Urothelium cell line (cell line): ENCODE data around the gene RBSN.
"Not testable (repeated sequence)": the region's sequence is repeated elsewhere in the genome, so short reads cannot be mapped to it uniquely, and the experiment has no call there.

Experiments
- DNase-seq: peaks from one replicate; pipeline ENCODE4 v3.0.0; 2011; ENCODE audit warnings: low spot score, mixed read lengths
- FAIRE-seq: peaks from 2 replicates; lab custom pipeline; 2011; peaks lifted over from hg19 to GRCh38; lab: Jason Lieb, UNC

The RBSN gene

DNA sequence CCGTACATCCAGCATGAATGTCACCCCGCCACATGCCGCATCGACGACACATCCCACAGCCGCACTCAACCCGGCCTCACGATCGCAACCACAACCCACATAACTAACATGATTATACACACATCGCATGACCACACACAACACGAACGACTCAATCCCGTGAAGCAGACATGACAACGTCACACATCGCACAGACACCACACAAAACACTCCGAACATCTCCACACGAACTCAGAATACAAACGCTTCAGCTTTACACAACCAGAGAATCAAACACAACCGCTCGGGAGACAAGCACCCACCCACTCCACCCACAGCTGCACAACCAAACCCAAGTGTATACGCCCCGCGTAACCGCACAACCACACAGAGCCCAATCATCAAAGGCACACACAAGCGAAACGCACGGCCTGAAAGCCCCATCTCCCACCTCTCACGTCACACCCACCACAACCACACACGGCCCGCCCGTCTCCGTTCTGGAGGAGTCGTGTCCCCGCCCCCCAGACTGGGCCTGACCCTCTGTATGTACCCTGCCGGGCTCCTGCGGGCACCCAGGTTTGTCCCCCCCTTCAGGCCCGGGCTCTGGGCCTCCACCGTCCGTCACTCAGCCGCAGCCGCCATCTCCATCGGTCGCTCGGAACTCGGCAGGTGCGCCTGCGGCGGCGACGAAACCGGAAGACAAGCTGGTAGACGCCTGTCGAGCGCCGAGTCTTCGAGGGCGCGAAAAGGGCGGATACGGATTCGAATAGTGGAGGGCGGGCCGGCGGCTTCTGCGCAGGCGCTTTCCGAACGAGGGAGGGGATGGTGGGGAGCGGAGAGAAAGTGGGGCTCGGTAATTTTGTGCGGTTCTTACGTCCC is at the start of gene RBSN:
Gene RBSN (minus strand): TSS at position 646 of the 861 bp plus-strand sequence. CDS start 3,028 bp downstream, outside the sequence.
- DNase-seq (peak; percentile 96), FAIRE-seq (no peak)

- FAIRE-seq (no peak), DNase-seq (peak; percentile 41)
Observed at GRCh38 chr3:15148614-15149013, 49.7 kb upstream of the RBSN start.

DNA sequence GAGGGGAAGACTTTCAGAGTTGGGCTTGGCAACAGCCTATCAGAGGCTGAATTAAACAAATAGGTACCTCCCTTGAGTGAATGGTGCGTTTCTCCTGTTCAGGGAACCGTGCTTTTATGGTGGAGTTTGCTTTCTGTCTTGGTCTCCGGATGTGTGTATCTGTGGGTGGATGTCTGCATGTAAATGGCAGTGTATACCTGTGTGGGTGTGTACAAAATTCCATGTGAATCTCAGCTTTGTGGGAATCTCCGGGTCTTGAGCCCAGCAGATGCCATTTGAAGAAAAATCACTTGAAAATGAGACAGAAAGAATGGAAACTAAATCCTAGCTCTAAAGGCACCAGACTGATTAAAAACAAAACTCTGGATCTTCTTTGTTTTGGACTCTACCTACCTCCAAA is 37.9 kb upstream of the RBSN start:
- not testable (repeated sequence) for FAIRE-seq, DNase-seq

- not testable (repeated sequence) for DNase-seq, FAIRE-seq
Observed at GRCh38 chr3:15134968-15135367, 36.0 kb upstream of the RBSN start.

GRCh38 chr3:15128403-15128802 is 29.5 kb upstream of the RBSN start:
- FAIRE-seq, DNase-seq: not testable (repeated sequence)

- not testable (repeated sequence) for DNase-seq, FAIRE-seq
Observed at GRCh38 chr3:15126975-15127374, 28.0 kb upstream of the RBSN start.

DNA sequence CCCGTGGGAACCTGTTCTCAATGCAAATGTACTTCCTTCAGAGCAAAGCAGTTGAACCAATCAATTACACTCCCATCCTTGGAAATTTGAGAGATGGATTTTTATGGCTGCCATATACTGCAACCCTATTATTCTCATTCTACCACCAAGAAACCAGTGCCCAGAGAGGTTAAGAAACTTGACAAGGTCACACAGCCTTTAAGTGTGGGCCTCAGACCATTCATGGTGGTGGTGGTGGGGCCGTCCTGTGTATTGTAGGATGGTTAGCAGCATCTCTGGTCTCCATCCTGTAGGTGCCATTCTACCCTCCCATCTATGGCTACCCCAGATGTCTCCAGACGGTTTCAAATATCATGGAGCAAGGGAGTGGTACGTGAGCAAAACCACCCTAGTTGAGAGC is 23.4 kb upstream of the RBSN start:
- DNase-seq: no peak
- FAIRE-seq: no peak

- DNase-seq: no peak
- FAIRE-seq: no peak
Observed at GRCh38 chr3:15121936-15122335, 23.0 kb upstream of the RBSN start.

DNA sequence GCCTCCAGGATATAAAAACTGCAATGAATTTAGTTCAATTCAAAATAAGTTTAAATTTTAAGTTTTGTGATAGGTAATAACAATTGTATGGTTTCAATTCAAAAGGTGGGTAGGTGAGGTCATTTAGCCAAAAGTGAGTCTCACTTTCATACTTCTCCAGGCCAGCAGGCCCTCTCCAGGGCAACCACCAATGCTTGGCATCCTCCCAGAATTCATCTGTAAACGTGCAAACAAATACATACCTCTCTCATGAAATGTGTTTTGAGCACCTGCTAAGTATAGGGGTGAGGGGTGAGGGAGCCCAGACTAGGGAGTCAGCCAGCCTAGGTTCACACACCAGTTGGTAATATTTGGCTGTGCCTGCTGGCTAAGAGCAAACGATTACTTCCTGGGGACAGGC is 22.0 kb upstream of the RBSN start:
- no peak for FAIRE-seq
- DNase-seq: no peak

GRCh38 chr3:15117011-15117410 is 18.1 kb upstream of the RBSN start:
- DNase-seq (no peak), FAIRE-seq (no peak)

GRCh38 chr3:15116032-15116669 is 17.2 kb upstream of the RBSN start:
- DNase-seq: no peak
- no peak for FAIRE-seq

DNA sequence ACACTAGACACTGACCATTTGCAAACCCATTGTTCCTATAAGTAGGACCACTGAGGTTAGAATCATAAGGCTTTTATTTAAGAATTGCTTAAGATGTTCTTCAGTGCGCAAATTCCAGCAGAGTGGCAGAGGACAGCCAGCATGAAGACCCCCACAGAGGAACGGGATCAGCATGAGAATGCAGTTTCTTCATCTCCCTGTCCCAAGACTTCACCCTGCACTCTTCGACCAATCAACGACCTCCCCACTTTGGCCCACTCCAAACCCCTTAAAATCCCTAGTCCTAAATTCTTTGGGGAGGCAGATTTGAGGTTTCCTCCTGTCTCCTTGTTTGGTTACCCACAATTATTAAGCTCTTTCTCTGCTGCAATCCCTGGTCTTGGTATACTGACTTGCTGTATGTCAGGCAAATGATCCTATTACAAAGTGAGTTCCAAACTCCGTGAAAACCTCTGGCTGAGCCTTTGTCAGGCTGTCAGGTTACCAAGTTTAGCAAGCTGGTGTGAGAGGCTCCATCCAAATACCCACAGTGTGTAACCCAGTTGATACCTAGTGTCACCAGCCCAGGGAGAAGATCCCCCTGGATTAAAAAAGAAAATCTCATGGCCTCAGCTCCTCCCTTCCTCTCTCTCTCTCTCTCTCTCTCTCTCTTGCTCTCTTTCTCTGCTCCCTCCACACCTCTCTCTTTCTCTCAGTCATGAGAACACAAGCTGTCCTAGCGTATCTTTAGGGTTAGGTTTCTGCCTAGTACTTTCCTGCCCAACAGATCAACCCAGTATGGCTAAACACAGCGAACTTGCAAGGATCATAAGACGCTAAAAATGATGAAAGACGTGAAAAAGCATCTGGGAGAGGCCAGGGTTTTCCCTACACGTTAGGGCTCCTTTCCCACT is 15.8 kb upstream of the RBSN start:
- FAIRE-seq: no peak

DNA sequence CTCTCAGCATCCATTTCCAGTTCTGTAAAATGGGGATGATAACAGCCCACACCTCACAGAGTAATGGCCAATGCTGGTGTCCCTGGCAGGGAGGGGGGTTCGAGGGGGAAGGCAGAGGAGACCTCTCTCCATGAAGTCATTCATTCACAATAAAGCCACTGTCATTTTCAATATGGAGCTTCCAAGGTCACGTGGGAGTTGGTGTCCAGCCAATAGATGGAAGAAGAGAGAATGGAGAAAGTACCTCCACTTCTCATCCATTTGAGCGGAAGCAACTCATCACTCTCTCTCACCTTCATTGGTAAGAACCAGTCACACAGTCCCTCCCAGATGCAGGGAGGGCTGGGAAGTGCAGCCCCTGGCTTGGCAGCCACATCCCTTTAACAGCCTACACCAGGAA is 14.9 kb upstream of the RBSN start:
- DNase-seq (no peak), FAIRE-seq (no peak)

More for the DNA sequence above, 15.8 kb upstream of the RBSN start:
- DNase-seq: no peak

DNA sequence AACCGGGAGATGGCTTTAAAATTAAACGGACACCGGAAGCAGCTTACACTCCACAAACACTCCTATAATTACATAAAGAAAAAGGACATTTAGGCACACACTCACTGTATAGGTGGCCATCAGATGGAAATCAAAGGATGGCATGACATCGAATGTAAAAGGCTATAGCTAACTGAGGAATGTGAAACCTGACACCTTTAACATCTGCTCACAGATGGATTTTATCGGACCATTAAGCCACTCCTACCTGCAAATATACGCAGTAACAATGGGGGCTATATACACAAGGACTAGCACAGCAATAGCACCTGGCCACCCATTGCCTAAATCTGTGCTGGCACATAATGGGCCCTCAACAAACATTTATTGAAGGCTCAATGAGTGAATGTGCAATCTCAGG is 14.5 kb upstream of the RBSN start:
- no peak for DNase-seq
- no peak for FAIRE-seq

DNA sequence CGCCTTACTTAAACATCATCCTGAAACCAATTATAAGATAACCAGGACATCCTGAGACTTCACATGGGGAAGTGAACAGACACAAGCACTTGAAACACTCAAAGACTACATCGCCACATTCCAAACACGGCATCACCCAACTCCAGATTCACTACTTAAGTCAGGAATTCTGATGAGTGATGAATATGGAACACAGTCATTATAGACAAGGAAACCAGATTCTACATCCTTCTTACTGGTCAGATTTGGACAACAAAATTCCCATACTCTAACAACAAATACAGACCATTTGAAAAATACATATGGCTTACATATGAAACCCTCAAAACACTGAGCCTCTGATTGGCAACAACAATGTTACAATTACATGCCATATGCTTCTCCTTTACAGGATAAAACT is 13.1 kb upstream of the RBSN start:
- no peak for FAIRE-seq
- DNase-seq: no peak

- FAIRE-seq: no peak
- DNase-seq: peak; percentile 1
Observed at GRCh38 chr3:15110206-15110605, 11.3 kb upstream of the RBSN start.

DNA sequence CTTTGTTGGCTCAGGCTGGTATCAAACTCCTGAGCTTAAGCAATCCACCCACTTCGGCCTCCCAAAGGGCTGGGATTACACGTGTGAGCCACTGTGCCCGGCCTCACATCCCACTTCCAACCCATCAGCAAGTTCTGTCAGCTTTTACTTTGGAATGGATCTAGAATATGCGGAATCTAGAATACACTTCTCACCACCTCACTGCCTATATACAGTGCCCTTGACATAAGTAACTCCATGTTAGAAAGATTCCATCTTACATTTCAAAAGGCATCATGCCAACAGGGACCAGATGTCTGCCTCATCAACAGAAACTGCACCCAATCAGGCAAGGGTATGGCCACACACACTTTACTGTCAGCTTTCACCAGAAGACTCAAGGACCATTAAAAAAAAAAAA is 9.9 kb upstream of the RBSN start:
- FAIRE-seq (no peak), DNase-seq (no peak)

DNA sequence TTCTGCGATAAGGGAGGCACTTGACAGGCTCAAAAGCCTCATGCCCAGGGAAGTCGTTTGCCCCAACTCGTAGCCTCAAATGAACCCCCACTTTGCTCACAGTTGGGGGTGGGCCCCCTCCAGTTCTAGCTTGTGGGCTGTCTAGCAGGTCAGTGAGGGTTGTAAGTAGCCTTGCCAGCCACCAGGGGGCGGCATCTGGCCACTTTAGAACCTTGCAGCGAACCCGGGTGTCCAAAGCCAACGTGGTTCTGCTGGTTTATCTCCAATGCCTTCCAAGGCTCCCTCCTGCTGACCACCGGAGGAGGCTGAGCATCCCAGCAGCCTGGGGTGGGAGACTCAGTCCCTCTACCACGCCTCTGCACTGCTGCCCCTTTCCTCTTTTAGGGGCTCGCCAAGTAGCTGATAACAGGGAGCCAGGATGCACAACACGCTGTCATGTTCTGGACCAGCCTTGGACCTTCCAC is 9.2 kb upstream of the RBSN start:
- peak; percentile 88 for DNase-seq
- FAIRE-seq: no peak

GRCh38 chr3:15107075-15107947 is 8.4 kb upstream of the RBSN start:
- DNase-seq (no peak), FAIRE-seq (no peak)

GRCh38 chr3:15102836-15103235 is 3.9 kb upstream of the RBSN start:
- no peak for FAIRE-seq
- no peak for DNase-seq
